ENCODE results near the gene OLAH.

Gene OLAH

DNA sequence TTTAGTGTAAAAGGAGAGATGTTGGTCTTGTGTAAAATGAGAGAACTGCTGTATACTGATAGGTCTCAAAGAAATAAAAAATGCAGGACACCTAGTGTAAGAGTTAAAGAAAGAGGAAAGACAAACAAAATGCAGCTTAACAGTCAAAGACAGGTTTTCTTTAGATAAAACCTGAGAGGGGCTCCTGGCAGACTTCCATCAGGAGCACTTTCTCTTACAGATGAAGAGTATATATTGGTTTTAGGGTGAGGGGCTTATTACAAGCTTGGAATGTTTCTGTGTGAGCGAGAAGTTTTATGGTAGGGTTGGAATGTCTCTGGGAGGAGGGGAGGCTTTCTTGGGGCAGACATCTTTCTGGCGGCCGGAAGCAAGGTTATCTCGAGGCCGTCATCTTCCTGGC, 28.6 kb downstream of the OLAH start:
- DNase-seq, result no peak

DNA sequence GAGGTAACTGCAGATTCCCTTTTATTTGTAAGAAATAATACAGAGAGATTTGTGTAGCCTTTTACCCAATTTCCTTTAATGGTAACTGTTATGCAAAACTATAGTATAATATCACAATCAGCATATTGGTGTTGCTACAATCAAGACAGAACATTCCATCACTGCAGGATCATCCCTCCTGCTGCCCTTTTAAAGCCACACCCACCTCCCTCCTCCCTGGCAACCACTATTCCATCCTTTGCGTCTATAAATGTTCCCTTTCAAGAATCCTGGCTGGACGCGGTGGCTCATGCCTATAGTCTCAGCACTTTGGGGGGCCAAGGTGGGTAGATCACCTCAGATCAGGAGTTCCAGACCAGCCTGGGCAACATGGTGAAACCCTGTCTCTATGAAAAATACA, 31.7 kb downstream of the OLAH start:
- no peak for DNase-seq

DNA sequence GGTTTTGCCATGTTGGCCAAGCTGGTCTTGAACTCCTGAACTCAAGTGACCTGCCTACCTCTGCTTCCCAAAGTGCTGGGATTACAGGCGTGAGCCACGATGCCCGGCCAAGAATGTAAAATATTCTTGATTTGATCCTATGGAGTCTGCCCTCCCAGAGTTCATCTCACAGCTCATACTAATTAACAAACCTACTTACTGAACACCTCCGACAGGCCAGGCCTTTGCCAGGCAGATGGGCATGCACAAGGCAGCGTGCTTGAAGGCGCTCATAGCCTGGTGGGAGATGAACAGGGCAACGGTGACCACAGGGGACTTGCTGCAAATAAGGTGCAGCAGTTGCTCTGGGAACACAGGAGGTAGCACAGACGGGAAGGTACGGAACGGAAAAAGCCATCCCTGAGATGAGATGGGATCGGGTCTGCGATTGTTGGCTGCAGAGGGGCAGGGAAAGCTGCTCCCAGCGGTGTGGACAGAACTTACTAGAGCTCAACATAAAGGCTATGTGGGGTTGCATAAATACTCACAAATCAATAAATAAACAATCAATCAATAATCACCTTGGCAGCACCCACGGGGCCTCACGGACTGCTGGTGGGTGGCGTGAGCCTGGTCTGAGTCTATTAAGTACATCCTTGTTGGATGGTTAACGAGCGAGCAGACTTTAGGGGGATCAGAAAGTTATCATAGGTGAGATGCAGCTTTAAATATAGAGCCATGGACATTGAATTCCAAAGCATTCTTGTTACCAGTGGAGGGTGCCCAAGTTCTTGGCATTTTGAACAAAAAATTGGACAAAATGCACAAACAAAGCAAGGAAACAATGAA, 40.1 kb downstream of the OLAH start:
- no peak for DNase-seq

DNA sequence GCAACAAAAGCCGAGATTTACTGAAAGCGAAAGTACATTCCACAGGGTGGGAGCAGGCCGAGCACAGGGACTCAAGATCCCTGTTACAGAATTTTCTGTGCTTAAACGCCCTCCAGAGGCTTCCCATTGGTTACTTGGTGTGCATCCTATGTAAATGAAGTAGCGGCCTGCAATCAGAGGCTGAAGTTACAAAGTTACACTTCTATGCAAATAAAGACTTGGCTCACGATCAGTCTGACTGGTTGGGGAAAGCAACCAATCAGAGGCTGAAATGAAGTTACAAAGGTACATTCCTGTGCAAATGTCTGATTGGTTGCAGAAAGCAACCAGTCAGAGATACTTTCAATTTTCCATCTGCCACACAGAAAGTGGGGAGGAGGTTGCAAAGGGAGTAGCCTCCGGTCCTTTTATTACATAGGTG, 40.8 kb downstream of the OLAH start:
- peak; percentile 12 for DNase-seq

DNA sequence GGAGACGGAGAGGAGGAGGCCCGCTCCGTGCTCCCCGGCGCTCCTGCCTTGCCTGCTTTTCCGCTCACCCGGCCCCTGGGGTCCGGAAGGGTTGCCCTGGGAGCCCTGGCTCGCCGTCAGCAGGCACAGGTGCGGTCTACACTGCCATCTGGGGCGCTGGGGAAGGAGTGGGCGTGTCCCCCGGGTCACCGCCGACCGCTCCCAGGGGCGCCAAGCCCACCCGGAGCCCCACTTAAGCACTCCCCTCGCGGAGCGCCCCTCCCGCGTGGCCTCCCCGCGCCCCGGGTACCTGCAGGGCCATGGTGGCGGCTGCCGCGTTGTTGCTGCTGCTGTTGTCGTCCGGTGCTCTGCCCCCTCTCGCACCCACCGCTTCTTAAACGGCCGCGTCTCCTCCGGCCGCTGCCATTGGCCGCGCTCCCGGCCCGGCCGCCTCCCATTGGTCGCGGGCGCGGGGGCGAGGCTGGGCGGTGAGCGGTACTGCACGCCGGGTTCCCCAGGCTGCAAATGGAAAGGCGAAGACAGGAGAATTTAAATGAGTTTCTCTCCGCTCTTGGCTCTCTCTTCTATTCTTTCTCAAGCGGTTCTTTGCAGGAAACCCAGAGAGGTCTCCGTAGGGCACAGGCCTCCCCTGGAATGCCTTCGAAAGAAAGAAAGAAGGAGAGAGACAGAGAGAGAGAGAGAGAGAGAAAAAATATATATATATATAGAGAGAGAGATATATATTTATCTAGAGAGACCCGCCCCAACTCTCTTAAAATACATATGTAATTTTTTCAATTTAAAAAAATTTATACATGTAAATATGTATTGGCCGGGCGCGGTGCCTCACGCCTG, 44.9 kb downstream of the OLAH start, which contains the start of gene ACBD7:
Gene ACBD7, minus strand, starts transcription at position 349 of the 834 bp plus-strand sequence. Its CDS starts 48 bp downstream, at position 301.
- peak; percentile 86 for DNase-seq

DNA sequence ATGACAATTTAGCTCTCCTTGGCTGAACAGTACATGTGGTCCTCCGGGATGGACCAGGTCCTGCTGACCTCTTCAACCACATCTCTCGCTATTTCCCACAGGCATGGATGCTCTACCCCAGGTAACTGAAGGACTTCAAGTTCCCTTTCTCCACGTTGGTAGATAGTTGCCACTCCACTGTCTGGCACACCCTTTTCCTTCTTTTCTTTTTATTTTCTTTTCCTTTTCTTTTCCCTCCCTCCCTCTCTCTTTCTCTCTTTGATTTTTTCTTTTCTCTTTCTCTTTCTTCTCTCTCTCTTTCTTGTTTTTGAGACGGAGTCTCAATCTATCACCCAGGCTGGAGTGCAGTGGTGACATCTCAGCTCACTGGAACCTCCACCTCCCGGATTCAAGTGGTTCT, 47.7 kb downstream of the OLAH start:
- no peak for DNase-seq

DNA sequence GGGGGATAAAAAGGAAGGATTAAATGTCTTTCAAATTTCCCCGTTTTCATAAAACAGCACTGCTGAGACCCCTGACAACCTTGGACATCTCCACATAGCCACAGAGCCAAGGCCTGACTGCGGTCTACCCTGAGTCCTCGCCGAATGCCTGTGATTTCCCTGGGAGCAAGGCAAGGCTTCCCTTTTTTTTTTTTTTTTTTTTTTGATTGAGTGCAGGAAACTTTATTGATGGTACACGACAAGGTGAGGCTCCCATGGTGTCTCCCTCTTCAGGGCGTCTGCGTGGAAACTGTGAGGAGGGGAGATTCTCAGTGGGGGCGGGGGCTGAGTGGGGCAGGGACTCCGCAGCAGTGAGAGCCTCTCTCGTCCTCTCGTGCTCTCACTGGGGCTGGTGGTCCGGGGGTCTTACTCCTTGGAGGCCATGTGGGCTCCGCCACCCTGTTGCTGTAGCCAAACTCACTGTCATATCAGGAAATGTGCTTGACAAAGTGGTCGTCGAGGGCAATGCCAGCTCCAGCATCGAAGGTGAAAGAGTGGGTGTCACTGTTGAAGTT, 49.2 kb downstream of the OLAH start:
- DNase-seq, result no peak

DNA sequence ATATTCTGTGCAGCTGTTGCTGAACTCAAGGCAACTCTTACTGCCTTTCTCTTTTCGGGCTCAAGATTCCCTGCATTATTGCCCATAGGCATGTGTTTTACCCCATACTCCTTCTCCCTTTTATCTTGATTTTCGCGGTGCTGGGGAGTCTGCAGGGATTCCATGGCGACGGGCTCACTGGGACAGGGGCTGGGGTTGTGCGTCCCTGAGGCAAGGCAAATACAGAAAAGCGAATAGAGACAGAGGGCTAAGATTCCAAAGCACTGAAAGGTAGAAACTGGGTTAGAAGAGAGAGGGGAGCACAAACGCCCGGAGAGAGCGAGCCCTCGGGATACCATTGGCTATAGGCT, 52.9 kb downstream of the OLAH start:
- no peak for DNase-seq

DNA sequence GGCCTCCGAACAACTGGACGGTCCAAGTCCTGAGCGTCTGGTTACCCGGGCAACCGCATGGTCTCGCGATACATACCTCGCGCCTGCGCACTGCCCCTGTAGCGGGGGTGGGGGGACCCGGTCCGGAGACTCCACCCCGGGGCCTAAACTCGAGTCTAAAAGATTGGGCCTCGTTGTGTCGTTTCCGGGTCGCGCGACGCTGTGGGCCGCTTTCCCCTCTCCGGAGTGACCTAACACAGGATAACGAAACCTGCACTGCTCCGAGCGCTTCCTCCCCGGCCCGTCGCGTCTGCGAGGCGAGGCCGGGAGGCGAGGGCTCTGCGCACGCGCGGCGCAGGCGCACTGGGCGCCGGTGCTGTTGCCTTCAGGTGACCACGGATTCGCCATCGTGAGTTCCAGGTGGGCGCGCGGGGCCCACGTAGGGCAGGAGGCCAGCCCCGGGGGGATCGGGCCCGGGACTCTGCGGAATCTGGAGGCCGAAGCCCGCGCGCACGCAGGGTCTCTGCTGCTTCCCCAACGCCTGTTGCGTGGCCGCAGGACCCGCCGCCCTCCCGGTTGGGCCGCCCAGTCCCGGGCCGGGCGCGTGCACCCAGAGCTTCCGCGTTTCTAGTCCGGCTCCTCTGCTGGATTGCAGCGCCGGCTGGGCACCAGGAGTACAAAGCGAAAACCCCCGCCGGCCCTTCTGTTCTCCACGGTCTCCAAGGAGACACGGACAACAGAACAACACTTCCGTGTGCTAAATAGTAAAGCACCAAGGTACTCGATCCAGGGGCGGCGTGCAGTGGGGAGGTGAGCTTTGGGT, 53.5 kb downstream of the OLAH start, which contains the start of gene RPP38:
Gene RPP38, plus strand, starts transcription at position 345 of the 802 bp plus-strand sequence. CDS start 5,960 bp downstream, outside the sequence.
- peak; percentile 97 for DNase-seq

DNA sequence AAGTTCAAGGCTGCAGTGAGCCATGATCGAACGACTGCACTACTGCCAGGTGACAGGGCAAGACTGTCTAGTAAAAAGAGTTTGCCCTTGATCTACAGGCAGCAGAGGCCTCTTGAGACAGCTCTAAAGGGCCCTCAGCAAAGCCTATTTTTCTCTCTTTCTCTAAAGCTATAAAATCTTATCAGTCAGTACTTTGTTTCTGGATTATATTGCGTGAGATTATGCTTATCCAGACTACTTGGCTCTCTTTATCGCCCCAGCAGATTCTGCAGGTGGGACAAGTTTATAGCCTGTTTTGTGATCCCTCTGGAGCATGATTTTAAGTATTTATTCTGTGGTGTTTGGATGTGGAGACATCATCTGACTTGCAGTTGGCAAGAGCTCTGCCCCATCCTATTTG, 56.1 kb downstream of the OLAH start:
- no peak for DNase-seq

DNA sequence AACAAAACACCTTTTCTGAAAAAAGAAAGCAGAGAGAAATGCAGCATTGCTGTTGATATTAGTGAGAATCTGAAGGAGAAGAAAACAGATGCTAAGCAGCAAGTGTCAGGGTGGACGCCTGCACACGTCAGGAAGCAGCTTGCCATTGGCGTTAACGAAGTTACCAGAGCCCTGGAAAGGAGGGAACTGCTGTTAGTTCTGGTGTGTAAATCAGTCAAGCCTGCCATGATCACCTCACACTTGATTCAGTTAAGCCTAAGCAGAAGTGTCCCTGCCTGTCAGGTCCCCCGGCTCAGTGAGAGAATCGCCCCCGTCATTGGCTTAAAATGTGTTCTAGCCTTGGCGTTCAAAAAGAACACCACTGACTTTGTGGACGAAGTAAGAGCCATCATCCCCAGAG, 59.8 kb downstream of the OLAH start:
- no peak for DNase-seq

DNA sequence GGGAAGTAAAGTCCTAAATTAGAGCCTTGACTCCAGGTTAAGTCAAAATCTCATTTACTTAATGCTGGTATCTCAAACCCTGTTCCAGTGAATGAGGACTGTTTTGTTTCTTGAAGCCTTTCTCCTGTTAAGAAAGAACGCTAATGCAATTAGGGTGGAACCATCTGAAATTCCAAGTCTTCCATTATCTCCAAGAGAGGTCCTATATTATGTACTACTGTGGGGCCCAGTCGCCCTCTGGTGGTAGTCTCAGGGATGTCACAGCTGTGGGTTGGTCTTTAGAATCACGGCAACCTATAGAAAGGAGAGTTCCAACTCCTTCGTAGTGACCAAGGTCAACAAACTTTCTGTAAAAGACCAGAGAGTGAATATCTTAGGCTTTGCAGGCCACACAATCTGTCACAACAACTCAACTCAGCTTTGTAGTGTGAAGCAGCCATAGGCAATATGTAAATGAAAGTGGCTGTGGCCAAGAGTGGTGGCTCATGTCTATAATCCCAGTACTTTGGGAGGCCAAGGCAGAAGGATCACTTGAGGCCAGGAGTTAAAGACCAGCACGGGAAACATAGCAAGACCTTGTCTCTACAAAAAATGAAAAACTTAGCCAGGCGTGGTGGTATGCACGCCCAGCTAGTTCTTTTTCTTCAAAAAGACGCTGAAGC, 62.7 kb downstream of the OLAH start:
- peak; percentile 71 for DNase-seq

DNA sequence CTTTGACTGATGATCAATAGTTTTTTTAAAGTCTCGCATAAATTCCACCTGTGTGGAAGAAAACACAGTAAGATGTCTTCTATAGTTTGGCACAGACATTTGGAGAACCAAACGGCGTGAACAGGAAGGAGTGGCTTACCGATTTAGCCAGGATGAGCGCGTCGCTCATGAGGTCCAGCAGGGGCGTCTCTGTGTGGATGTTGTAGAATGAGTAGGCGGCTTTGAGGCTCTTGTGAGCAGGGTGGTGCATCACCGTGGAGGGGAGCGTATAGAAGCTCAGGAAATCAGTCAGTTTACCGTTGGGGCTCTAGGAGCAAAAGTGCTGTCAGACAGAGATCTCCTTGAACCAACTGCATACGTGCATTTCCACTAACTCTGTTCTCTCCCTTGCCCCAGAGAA, 68.9 kb downstream of the OLAH start:
- peak; percentile 15 for DNase-seq

DNA sequence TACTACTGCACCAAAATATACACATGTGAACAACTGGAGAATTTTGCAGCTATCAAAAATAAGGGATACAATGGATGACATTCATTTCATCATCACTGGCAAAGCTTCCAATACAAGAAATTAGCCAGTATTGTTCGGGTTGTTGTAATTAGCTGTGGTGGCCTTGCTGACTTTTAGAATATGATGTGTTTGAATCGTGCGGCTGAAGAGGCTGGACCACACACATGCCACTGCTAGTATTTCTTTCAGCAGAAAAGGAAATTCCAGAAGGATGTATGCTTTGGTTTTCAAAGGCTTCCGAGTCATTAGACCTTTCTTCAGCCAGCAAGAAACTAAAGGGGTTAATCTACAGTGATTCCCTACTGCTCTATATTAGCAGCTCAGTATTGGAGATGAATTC, 70.0 kb downstream of the OLAH start:
- DNase-seq, result no peak

DNA sequence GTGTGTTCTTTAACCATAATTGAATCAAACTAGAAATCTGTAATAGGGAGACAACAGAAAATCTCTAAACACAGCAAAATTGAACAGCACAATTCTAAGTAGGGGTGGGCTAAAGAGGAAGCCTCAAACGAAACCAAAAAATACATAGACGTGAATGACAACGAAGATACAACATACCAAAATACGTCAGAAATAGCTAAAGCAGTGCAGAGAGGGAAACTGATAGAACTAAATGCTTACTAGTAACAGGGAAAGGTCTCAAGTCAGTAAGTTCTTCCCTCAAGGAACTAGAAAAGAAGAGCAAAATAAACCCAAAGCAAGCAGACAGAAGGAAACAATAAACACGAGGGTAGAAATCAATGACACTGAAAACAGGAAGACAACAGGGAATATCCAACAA, 72.5 kb downstream of the OLAH start:
- no peak for DNase-seq

DNA sequence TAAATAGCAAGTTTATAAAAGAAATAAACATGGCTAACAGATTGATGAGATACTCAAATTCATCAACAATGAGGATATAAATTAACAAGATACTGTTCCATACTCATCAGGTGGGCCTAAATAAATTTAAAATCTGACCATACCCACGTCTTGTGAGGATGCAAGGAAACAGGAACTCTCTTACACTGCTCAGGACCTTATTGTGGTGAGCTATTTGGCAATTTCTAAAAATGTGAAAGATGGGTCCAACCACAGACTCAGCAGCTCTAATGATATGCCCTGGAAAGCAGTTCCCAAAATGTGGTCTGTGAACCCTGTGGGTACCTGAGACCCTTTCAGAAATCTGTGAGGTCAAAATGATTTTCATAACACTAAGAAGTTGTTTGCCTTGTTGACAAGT, 74.9 kb downstream of the OLAH start:
- DNase-seq, result no peak

DNA sequence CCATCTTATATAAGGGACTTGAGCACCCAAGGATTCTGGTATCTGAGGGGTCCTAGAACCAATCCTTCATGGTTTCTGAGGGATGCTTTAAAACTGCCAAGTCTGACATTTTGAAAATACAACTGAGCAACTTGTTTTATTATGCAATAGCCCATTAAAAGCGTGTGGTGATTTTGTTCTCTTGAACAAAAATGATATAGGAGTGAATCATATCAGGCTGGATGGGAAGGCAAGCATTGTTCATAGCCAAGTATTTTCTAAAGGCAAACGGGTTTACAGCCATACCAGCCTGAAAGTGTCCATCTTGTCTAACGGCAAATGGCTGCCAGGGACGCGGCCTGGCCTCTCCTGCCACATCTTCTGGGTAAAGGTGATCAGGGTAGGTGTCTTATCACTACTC, 76.8 kb downstream of the OLAH start:
- no peak for DNase-seq

DNA sequence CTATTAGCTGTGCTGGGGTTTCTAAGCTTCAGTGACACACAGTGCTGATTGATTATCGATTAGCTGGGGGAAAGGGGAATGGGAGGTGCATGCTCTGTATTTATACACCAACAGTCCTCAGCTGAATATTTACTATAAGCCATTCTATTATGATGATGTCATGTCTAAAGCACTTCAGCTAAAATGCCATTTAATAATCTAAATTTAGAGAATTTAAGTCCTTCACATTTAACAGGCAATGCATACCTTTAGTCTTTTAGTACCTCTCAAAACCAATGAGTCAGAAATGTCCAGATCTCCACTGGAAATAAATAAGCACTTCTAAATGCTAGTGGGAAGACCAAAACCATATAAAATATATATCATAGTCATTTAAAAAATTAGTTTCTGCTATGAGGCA, 78.0 kb downstream of the OLAH start:
- DNase-seq, result no peak

DNA sequence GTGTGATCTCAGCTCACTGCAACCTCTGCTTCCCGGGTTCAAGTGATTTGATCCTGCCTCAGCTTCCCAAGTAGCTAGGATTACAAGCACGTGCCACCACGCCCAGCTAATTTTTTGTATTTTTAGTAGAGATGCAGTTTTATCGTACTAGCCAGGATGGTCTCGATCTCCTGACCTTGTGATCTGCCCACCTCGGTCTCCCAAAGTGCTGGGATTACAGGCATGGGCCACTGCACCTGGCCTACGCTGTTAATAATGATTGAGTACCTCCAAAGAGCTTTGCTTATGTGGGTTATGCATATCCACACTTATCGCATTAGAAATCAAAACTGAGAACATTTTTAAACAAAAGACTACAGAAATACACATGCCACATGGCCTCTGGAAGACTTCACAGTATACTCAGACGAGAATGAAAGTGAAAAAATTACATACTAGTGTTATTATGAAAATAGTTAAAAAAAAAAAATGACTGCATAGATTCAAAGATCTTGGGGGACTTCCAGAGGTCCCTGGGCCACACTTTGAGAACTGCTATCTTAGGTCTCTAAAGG, 78.8 kb downstream of the OLAH start:
- peak; percentile 46 for DNase-seq

Measured in activated CD4-positive, alpha-beta T cell treated with anti-CD3 and anti-CD28 coated beads, Interleukin-2, Interleukin-6, amounts not matched to agents 100 ng/mL and 50 ng/mL, durations not matched to agents 16 hours and 8 hours (primary cell).